Common myeloid progenitor, CD34-positive (primary cell): ENCODE results near the gene RAD9A.

Experiments
- CTCF ChIA-PET: fragments of 350-600 bp; sonication (Branson Sonifier 250); formaldehyde crosslinking; loops from one replicate; lab custom pipeline; 2021; ENCODE audit warnings: antibody characterized with exemption; lab: Charles Lee
- POLR2A ChIA-PET: fragments of 350-600 bp; sonication (Branson Sonifier 250); formaldehyde crosslinking; loops from one replicate; lab custom pipeline; 2021; ENCODE audit warnings: antibody characterized with exemption; lab: Charles Lee
- DNase-seq, 3 donors: peaks; one replicate each; pipeline versions ENCODE4 v3.0.0 to v3.0.0-alpha.2; 2013
- H3K27ac ChIP-seq, 2 experiments: 1 replicate in 1 of 2; 2 replicates in 1 of 2; pipeline ENCODE4 v1.7.0; 2013; ENCODE audit warnings: inconsistent platforms in 2 of 2, low read length in 2 of 2, mild to moderate bottlenecking in 2 of 2, low read depth in 1 of 2, moderate library complexity in 1 of 2; ENCODE audit not compliant: severe bottlenecking in 2 of 2, insufficient read depth in 1 of 2, poor library complexity in 1 of 2
- H3K27me3 ChIP-seq, 5 experiments: replicated peaks in 2 of 5; 1 replicate in 3 of 5; 2 replicates in 2 of 5; pipeline versions ENCODE4 v1.6.1 to v1.7.0; 2013; ENCODE audit warnings: low read length in 4 of 5, mild to moderate bottlenecking in 2 of 5, moderate library complexity in 2 of 5, inconsistent platforms in 1 of 5; ENCODE audit not compliant: insufficient read depth in 5 of 5, control insufficient read depth in 4 of 5
- H3K36me3 ChIP-seq, 4 experiments: 1 replicate in 2 of 4; 2 replicates in 2 of 4; pipeline versions ENCODE4 v1.6.1 to v1.7.0; 2013; ENCODE audit warnings: low read length in 3 of 4, control low read depth in 1 of 4, mild to moderate bottlenecking in 1 of 4; ENCODE audit not compliant: control insufficient read depth in 4 of 4, insufficient read depth in 4 of 4
- H3K4me1 ChIP-seq, 4 experiments: 1 replicate in 3 of 4; 2 replicates in 1 of 4; pipeline versions ENCODE4 v1.6.1 to v1.7.1; 2013; ENCODE audit warnings: low read length in 3 of 4, mild to moderate bottlenecking in 3 of 4, control low read depth in 1 of 4, inconsistent platforms in 1 of 4, moderate library complexity in 1 of 4; ENCODE audit not compliant: control insufficient read depth in 4 of 4, insufficient read depth in 4 of 4; ENCODE audit errors: control extremely low read depth in 1 of 4
- H3K4me3 ChIP-seq, 7 experiments: 1 replicate in 4 of 7; 2 replicates in 3 of 7; pipeline versions ENCODE4 v1.5.1 to v1.7.0; 2013; ENCODE audit warnings: mild to moderate bottlenecking in 7 of 7, low read length in 6 of 7, moderate library complexity in 6 of 7, inconsistent platforms in 2 of 7, low read depth in 2 of 7, control low read depth in 1 of 7; ENCODE audit not compliant: insufficient read depth in 4 of 7, control insufficient read depth in 1 of 7; ENCODE audit errors: extremely low read depth in 1 of 7
- H3K9me3 ChIP-seq, 5 experiments: 1 replicate in 4 of 5; 2 replicates in 1 of 5; pipeline versions ENCODE4 v1.6.1 to v1.7.1; 2013; ENCODE audit warnings: low read length in 4 of 5, mild to moderate bottlenecking in 2 of 5, inconsistent platforms in 1 of 5, low read depth in 1 of 5, moderate library complexity in 1 of 5; ENCODE audit not compliant: control insufficient read depth in 4 of 5, insufficient read depth in 2 of 5; ENCODE audit errors: control extremely low read depth in 1 of 5
- WGBS: methylation state at CpG from one replicate; pipeline ENCODE4 v1.1.5; 2013; ENCODE audit not compliant: insufficient coverage; 5-methylcytosine and 5-hydroxymethylcytosine counted together

The RAD9A gene

DNA sequence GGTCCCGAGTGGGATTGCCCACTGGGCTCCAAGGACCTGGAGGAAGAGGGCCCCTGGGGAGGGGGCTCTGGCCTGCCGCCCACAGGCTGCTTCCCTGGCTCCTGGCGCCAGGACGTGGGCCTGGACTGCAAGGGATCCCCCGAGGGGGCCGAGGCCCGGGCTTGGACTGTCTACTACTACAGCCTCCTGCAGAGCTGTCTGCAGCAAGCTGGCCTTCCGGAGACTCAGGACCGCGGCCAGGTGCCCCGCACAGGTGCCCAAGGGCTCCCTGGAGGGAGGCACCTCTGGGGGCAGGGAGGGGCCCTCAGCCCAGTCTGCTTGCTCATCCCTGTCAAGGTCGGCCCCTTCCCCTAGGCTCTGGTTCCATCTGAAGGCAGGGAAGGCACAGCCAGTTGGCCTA lies 25.6 kb downstream of the RAD9A start:
- ChIA-PET CTCF (interaction anchor here (1.2 to 6.4 kb wide), 4 partner anchors 9 to 28 kb away, joined by 3 to 60 read pairs (median 13); partner anchors contain the start of genes PPP1CA and TBC1D10C), POLR2A (interaction anchor here (2.2 to 2.7 kb wide), 2 partner anchors 8 to 16 kb away, joined by 7 to 15 read pairs; partner anchors contain the start of gene PPP1CA)
- H3K27ac ChIP-seq = no peak overlapping the region
- H3K36me3 ChIP-seq = no peaks in the 10 kb centered on the region
- no peak for DNase-seq
- H3K4me1 ChIP-seq = peaks cover 0 to 77% (median 73%) of the 10 kb centered on the region in 4 experiments
- 88% methylated on average over 11 of the region's 12 CpGs for WGBS
- H3K9me3 ChIP-seq = no peaks in the 10 kb centered on the region
- H3K4me3 ChIP-seq = peak overlapping the region in 1 of 7 experiments; percentile 39
- no peaks in the 10 kb centered on the region for H3K27me3 ChIP-seq

DNA sequence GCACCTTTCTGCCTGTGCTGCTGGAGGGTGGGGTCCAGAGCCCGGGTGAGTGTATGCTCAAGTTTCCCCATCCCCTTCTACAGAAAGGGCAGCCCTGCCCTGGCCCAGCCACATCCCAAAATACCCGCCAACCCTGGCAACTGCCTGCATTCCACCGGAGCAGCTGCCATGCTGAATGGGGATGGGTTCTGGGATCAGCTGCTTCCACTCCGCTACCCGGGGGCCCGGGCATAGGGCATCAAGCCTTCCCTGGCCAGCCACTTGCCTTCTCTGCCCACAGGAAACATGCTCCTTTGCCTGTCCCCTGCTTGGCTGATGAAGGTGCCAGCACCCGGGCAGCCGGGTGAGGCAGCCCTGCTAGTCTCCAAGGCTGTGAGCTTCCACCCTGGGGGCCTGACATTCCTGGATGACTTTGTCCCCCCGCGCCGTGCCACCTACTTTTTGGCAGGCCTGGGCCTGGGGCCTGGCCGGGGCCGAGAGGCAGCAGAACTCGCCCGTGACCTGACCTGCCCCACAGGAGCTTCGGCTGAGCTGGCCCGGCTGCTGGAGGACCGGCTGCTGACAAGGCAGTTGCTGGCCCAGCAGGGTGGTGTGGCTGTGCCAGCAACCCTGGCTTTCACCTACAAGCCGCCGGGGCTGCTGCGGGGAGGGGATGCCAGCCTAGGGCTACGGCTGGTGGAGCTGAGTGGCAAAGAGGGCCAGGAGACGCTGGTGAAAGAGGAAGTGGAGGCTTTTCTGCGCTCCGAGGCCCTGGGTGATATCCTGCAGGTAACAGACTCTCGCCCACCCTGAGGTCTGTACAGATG lies 26.9 kb downstream of the RAD9A start:
- 17% methylated on average over 24 of the region's 26 CpGs for WGBS
- H3K9me3 ChIP-seq = no peaks in the 10 kb centered on the region
- CTCF ChIA-PET = interaction anchor here (1.3 to 6.4 kb wide), 6 partner anchors 11 to 38 kb away, joined by 3 to 60 read pairs (median 4); partner anchors contain the start of genes PPP1CA and TBC1D10C
- peak overlapping the region in 3 of 7 experiments; percentile 19 to 45 (median 35) for H3K4me3 ChIP-seq
- H3K4me1 ChIP-seq = peaks cover 0 to 69% (median 64%) of the 10 kb centered on the region in 4 experiments
- POLR2A ChIA-PET = interaction anchor here (0.5 to 2.7 kb wide), 5 partner anchors 9 to 25 kb away, joined by 3 to 15 read pairs (median 7); partner anchors contain the start of genes PPP1CA, PTPRCAP and TBC1D10C
- no peak overlapping the region for H3K27ac ChIP-seq
- H3K27me3 ChIP-seq = no peaks in the 10 kb centered on the region
- H3K36me3 ChIP-seq = no peaks in the 10 kb centered on the region
- DNase-seq = peak; percentile 73 to 90 (median 87)

DNA sequence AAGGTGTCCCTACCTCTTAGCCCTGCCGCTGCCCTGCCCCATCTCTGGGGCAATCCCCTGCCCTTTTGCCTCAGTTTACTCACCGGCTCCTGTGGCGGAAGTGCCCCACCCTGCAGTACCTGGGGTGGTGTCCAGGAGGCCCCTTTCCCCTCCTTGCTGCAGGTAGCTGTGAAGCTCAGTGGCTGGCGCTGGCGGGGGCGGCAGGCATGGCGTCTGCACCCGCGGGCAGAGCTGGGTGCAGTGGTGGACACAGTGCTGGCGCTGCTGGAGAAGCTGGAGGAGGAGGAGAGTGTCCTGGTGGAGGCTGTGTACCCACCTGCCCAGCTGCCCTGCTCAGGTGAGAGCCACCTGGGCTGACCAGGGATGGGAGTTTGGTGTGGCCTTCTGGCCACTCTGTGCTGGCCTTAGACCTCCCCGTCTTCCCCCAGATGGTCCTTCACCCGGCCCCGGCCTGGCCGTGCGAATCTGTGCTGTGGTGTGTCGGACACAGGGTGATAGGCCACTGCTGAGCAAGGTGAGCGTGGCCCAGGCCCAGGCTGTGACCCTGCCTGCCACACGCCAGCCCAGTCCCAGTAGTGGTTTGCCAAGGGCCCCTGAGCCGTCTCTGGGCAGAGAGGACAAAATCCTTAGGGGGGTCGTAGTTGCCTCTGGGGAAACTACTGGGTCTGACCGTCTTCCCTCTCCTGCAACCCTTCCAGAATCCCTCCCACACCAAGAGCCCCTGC lies 27.7 kb downstream of the RAD9A start:
- ChIA-PET POLR2A (interaction anchor here (0.9 to 2.7 kb wide), 5 partner anchors 10 to 23 kb away, joined by 3 to 15 read pairs (median 7); partner anchors contain the start of genes PPP1CA, PTPRCAP and TBC1D10C), CTCF (interaction anchor here (1.2 to 6.4 kb wide), 8 partner anchors 11 to 68 kb away, joined by 3 to 60 read pairs (median 5); partner anchors contain the start of genes PPP1CA, PTPRCAP and TBC1D10C)
- Histone ChIP-seq H3K27ac (no peak overlapping the region), H3K4me1 (peaks cover 0 to 76% (median 64%) of the 10 kb centered on the region in 4 experiments), H3K27me3 (no peaks in the 10 kb centered on the region), H3K9me3 (no peaks in the 10 kb centered on the region), H3K36me3 (no peaks in the 10 kb centered on the region), H3K4me3 (peak overlapping the region in 3 of 7 experiments; percentile 35 to 64 (median 36))
- no peak for DNase-seq
- WGBS = 92% methylated on average over 16 of the region's 21 CpGs

- DNase-seq = no peak
- Histone ChIP-seq H3K27ac (peak overlapping the region in 1 of 2 experiments; percentile 5), H3K27me3 (no peaks in the 10 kb centered on the region), H3K36me3 (no peaks in the 10 kb centered on the region), H3K4me3 (peak overlapping the region in 5 of 7 experiments; percentile 38 to 73 (median 64)), H3K9me3 (no peaks in the 10 kb centered on the region), H3K4me1 (peaks cover 0 to 77% (median 58%) of the 10 kb centered on the region in 4 experiments)
- WGBS = 47% methylated on average over 10 of the region's 15 CpGs
- ChIA-PET CTCF (interaction anchor here (1.2 to 6.4 kb wide), 5 partner anchors 12 to 68 kb away, joined by 4 to 60 read pairs (median 8); partner anchors contain the start of genes PPP1CA, PTPRCAP and TBC1D10C), POLR2A (interaction anchor here (0.6 to 2.7 kb wide), 5 partner anchors 11 to 31 kb away, joined by 3 to 15 read pairs (median 9); partner anchors contain the start of gene PPP1CA)
These were observed 28.4 kb downstream of the RAD9A start for GRCh38 chr11:67420147-67420645.

DNA sequence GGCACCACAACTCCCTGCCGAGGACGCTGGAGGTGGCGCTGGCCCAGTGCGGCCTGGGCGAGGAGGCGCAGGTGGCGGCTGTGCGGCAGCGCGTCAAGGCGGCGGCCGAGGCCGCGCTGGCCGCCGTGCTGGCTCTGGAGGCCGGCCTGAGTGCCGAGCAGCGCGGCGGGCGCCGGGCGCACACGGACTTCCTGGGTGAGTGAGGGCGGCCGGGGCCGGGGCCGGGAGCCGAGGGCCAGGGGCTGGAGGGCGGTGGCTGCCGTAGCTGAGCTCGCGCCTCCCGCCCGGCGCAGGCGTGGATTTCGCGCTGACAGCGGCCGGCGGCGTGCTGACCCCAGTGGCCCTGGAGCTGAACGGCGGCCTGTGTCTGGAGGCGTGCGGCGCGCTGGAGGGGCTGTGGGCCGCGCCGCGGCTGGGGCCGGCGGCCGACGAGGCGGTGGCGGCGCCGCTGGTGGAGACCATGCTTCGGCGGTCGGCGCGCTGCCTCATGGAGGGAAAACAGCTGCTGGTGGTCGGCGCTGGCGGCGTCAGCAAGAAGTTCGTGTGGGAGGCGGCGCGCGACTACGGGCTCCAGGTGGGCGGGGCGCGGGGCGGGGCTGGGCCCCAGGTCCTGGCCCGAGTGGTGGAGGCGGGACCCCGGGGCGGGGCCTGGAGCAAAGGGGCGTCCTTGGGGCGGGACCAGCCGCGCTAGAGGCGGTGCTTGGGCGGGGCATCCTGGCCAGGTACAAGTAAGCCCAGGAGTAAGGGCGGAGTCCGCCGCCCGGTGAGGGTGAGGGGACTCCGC lies 29.1 kb downstream of the RAD9A start:
- Histone ChIP-seq H3K4me3 (peak overlapping the region in 6 of 7 experiments; percentile 28 to 73 (median 64)), H3K4me1 (peaks cover 0 to 75% (median 53%) of the 10 kb centered on the region in 4 experiments), H3K27me3 (no peaks in the 10 kb centered on the region), H3K36me3 (no peaks in the 10 kb centered on the region), H3K9me3 (no peaks in the 10 kb centered on the region), H3K27ac (peak overlapping the region in 1 of 2 experiments; percentile 5)
- peak; percentile 93 to 97 (median 96) for DNase-seq
- under 1% methylated on average over 86 of the region's 97 CpGs for WGBS
- ChIA-PET POLR2A (interaction anchor here (0.6 to 1.9 kb wide), 6 partner anchors 9 to 30 kb away, joined by 3 to 9 read pairs (median 5); partner anchors contain the start of genes PPP1CA and PTPRCAP), CTCF (interaction anchor here (1.2 to 6.4 kb wide), 5 partner anchors 13 to 69 kb away, joined by 4 to 60 read pairs (median 8); partner anchors contain the start of genes PPP1CA, PTPRCAP and TBC1D10C)
